Measurements from ENCODE around the gene CFAP52.
"Not testable (repeated sequence)": the region's sequence is repeated elsewhere in the genome, so short reads cannot be mapped to it uniquely, and the experiment has no call there.

Gene CFAP52

DNA sequence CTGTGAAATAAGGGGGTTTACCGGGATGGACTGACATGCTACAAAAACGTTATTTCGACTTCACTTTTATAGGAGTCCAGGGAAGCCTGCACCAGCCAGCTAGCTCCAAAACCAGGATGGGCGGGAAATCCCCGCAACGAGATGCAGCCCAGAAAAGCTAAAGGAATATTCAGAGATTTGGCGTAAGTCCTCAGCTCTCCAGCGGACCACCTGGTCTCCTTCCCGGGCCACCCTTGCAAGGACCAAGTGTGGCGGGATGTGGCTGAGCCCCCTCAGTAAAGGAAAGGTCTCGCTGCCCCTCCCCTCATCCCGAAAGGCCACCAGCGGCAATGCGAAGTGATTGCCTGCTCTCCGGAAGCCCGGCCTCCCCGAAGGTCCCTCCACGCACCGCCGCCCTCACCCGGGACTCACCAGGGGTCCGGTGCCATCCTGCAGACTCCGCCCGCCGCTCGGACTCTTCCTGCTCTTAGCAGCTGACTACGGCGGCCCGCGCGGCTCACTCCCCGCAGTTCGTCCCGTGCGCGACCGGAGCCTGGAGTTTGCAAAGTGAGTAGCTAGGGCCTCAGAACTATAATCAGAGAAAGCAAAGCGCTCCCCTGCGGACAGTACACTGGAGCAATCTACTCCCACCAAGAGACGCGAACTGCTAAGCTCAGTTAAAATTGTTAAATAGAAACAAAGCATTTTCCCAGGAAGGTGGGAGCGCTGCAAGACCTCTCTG is 901 bp upstream of the CFAP52 start, which contains the start of gene STX8:
TSS of gene STX8 (minus strand) at position 440 of the 721 bp plus-strand sequence. CDS start at position 428, 12 bp downstream.
- peak; percentile 79 for DNase-seq

DNA sequence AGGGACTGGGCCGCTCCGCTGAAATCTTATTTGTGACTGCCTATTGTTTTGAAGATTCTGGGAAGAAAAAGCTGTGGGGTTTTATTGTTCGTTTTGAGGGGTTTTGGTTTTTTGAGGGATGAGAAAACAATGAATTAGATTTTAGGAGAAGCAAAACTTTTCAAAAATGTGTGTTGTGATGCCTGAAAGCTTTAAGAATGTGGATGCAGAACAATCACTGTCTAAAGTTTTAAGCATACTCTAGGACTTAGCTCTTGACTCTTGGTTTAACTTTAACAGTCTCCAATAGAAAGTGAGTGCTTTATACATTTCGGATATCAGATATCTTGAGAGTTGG is 899 bp downstream of the CFAP52 start:
- DNase-seq, result no peak

DNA sequence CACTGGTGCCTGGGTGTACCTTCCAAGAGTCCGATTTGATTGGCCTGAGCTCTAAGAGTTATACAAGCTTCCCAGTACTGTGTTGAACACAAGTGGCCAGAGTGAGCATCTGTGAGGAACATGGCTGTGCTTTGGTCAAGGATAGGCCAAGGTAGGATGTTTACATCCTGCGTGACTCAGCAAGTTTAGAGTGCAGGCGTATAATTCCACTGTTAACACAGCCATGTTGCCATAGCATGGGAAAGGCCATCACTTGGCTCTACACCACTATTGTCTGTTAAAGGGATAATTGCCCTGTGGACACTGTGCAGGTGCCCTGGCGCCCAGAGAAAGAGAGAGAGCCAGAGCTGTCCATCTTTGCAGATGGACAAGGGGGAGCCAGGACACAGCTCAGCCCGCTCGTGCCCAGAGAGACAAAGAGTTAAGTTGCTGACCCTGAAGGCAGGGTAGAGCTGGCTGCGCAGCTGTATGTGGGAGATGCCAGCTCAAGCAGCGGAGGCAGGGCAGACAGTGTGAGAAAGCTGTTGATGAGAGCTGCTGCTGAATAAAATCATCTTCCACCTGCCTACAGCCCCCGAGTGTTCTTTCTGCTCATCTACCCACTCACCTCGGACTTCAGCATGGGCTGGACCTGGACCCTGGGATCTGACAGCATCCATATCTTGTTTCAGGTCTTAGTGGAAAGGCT is 11.7 kb downstream of the CFAP52 start:
- DNase-seq, result no peak

DNA sequence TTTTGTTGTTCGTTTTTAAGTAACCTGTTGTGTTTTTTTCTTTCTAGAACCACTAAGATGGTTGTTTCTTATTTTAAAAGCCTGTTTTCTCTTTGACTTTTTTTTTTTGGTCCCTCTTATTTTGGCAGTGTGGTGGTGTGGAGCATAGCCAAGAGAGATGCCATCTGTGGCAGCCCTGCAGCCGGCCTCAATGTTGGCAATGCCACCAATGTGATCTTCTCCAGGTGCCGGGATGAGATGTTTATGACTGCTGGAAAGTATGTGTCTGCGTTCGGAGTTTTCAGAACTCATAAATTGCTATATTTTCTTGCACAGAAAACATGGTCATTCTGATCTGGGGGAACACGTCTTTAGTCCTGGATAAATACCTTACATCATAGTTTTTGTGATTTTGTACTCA is 17.6 kb downstream of the CFAP52 start:
- no peak for DNase-seq

DNA sequence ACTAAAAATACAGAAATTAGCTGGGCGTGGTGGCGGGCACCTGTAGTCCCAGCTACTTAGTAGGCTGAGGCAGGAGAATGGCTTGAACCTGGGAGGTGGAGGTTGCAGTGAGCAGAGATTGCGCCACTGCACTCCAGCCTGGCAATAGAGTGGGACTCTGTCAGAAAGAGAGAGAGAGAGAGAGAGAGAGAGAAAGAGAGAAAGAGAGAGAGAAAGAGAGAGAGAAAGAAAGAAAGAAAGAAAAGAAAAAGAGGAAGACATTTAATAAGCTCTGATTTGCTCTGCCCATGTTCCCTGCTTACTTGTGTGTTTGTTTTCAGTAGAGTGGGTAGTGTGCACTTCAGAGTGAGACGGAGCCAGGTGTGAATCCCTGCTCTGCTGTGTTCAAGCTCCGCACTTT is 21.2 kb downstream of the CFAP52 start:
- DNase-seq, result not testable (repeated sequence)

DNA sequence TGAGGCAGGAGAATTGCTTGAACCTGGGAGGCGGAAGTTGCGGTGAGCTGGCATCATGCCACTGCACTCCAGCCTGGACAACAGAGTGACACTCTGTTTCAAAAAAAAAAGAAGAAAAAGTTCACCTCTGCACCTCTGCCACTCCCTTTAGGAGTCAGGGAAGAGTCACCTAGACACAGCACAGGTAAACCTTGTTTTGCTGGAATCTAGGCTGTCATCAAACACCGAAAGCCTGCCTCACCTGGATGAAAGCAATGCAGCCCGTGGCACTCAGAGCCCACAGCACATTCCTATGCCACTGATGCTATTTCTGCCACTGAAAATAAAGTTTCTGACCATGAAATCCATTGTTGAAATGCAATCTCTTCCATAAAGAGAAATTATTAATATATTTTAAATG is 22.2 kb downstream of the CFAP52 start:
- no peak for DNase-seq

DNA sequence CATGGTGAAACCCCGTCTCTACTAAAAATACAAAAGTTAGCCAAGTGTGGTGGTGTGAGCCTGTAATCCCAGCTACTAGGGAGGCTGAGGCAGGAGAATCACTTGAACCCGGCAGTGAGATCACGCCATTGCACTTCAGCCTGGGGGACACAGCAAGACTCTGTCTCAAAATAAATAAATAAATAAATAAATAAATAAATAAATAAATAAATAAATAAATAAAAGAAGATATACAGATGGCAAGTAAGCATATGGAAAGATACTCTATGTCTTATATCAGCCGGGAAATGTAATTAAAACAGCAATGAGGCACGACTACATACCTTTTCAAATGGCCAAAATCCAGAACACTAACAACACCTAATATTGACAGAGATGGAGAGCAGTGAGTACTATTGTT is 28.1 kb downstream of the CFAP52 start:
- not testable (repeated sequence) for DNase-seq

DNA sequence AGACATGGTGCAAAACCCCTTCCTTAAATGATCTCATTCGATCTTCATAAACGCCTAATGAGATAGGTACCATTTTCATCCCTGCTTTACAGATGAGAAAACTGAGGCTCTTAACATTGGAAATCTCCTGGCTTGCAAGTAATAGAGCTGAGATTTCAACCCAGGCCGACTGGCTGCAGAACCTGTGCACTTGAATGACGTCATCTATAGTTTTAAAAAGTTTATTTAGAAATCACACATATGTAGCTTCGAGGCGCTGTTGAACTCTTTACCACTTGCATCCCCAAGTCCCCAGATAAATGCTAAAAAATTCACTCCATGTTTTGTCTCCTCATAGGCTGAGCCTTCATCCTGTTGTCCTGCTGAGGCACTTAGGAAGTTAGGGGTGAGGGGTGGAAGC is 30.0 kb downstream of the CFAP52 start:
- DNase-seq, result no peak

DNA sequence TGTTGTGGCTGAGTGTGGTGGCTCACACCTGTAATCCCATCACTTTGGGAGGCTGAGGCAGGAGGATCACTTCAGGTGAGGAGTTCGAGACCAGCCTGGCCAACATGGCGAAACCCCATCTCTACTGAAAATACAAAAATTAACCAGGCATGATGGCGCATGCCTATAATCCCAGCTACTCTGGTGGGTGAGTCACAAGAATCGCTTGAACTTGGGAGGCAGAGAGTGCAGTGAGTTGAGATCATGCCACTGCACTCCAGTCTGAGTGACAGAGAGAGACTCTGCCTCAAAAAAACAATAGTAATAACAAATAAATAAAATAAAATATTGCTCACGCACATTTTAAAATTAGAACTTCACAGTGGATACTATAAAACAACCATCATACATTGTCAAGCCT is 30.6 kb downstream of the CFAP52 start:
- DNase-seq, result not testable (repeated sequence)

DNA sequence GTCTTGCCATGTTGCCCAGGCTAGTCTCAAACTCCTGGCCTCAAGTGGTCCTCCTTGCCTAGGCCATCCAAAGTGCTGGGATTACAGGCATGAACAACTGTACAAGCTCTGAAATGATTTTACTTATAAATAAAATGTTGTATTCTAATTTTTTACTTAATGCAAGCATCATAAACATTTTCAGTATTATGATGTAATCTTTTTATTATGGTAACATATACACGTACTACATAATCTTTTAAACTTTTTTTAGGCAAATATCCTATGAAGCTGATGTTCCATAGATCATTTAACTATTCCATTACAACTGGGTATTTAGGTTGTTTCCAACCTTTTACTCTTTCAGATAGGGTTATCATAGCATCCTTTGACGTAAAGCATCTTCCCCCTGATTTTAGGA is 35.1 kb downstream of the CFAP52 start:
- DNase-seq, result no peak

DNA sequence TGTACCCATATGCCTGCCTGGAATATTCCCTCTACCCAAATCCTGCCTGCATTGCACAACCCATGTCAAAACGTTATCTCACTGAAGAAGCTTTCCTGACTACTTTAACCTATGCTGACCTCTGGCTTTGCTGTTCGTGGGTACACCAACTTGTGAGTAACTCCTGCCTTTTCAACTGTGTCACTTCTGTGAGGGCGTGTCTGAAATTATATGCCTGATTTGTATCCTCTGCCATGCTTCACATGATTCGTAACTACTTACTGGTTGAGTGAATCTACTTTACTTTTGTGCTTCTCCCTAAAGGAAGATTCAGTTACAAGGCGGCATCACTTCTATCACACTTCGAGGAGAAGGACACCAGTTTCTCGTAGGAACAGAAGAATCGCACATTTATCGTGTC is 35.6 kb downstream of the CFAP52 start:
- no peak for DNase-seq

DNA sequence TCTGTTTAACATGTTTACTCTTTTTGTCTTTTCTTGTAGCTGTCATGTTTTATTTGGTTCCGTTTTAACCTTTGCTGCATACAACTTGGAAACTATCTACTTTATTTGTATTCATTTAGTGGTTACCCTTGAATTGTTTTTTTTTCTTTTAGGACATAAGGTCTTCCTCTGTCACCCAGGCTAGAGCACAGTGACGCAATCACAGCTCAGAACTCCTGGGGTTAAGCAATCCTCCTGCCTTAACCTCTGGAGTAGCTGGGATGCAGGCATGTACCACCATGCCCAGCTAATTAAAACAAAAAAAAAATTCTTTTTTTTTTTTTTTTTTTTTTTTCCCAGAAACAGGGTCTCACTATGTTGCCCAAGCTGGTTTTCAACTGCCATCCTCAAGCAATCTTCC is 39.0 kb downstream of the CFAP52 start:
- DNase-seq, result no peak

DNA sequence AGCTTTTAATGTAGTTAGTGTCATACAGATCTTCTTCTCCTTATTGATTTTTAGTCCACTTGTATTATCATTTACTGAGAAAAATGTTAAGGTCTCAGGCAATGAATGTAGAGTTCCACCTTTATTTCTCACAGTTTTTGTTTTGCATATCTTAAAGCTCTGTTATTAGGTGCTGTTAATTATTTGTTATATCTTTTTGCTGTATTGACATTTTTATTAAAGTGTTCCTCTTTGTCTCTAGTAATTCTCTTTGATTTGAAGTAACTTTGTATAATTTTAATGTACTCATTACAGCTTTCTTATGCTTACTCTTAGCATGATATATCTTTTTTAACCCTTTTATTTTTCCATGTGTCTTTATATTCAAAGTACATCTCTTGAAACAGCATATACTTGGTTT is 46.5 kb downstream of the CFAP52 start:
- no peak for DNase-seq

DNA sequence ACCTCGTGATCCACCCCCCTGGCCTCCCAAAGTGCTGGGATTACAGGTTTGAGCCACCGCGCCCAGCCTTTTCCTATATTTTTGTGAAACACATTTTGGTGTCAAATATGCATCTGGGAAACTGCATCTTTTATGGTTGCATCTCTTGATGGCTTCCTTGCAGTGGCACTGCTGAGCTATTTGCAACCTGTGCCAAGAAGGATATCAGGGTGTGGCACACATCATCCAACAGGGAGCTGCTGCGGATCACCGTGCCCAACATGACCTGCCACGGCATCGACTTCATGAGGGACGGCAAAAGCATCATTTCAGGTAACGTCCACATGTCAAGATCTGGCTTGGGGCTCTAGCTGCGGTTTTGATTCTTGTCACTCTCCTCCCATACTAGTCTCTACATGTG is 52.1 kb downstream of the CFAP52 start:
- DNase-seq, result no peak

DNA sequence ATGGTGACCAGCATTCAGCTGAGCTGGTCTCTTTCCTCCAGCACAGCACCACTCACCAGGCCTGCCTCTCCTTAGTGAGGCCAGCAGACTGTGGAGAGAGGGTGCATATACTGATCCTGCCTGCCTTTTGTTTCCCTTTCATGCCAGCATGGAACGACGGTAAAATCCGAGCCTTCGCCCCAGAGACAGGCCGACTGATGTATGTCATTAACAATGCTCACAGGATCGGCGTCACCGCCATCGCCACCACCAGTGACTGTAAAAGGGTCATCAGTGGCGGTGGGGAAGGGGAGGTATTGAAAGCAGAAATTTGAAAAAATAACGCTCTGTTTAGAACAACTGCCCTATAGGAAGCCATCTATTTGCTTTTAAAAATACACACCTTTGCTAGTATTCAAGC is 56.3 kb downstream of the CFAP52 start:
- no peak for DNase-seq

DNA sequence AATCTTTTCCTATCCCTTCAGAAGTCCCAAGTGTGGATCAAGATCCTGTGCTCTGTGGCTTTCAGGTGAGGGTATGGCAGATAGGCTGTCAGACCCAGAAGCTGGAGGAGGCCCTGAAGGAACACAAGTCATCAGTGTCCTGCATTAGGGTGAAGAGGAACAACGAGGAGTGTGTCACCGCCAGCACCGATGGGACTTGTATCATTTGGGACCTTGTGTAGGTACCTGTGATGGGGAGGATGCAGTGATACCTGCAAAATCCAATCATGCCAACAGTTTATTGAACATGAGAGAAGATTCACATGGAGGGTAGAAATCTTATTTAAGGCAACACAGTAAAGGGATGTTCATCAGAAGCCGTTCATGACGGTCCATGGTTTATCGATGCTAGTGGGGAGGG is 58.9 kb downstream of the CFAP52 start:
- DNase-seq, result no peak

DNA sequence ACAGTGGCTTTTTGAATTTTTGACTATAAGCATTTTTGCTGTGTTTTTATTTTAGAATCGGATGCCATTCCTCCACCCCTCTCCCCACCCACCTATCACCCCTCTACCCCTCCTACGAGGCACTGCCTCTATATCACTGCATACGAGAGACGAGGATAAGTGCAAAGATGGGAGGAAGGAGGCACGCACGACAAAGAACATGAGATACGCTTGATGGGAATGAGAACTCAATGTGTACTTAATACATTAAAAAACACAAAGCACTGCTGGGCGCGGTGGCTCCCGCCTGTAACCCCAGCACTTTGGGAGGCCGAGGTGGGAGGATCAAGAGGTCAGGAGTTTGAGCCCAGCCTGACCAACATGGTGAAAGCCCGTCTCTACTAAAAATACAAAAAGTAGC is 60.1 kb downstream of the CFAP52 start:
- DNase-seq, result no peak

DNA sequence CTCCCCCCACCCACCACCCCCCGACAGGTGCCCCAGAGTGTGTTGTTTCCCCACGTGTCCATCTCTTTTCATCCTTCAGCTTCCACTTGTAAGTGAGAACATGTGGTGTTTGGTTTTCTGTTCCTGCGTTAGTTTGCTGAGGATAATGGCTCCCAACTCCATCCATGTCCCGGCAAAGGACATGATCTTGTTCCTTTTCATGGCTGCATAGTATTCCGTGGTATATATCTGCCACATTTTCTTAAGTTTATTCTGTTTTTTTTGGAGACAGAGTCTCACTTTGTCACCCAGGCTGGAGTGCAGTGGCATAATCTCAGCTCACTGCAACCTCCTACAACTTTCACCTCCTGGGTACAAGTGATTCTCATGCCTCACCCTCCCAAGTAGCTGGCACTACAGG is 63.9 kb downstream of the CFAP52 start:
- DNase-seq, result not testable (repeated sequence)

DNA sequence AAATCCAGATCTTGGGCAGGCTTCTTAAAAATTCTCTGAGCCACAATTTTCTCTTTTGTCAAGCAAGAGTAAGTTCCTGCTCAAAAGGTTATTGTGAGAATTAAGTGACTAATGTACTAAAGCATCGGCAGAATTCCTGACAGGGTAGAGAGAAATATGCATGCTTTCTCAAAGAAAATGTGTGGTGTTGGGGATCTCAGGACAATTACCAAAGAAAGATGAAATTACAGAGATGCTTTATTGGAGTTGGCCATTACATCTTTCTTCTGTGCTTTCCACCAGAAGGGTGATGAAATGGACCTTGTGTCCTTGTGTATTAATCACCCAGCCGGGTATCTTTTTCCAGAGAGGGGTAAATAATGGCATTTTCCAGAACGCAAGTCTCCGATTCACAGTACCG is 67.2 kb downstream of the CFAP52 start:
- no peak for DNase-seq

DNA sequence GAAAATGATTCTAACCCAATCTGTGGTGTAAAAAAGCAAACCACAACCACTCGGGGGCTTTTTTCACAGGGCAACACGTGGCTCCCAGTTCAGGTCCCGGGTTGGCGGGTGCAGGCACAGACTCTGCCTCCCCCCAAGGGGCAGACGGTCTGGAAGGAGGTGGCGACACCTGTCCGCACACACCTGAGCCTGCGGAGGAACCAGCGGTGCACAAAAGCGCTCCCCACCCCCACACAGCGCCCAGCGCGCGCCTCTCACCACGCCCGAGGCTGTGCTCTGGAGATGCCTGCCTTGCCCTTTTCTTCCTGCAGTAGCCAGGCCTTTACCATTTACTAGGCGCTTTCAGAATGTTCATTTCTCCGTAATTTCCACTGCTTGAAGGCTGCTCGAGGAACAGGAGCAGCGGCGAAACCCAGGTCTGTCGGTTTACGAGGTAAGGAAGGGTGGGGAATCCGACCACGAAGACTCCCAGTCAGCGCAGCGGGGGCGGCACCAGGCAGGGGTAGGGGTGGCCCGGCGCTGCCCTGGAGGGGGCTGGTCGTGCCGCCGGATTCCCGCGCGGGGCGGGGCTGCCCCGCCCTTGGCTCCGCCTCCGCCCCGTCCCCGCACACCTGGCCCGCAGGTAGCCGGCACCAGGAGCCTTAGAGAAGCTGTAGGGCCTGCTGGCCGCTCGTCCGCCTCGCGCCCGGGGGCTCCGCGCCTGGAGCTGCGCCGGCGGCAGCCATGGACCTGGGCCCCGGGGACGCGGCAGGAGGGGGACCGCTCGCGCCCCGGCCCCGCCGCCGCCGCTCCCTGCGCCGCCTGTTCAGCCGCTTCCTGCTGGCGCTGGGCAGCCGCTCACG is 68.7 kb downstream of the CFAP52 start, which contains the start of gene USP43:
TSS of gene USP43 (plus strand) at position 608 of the 842 bp plus-strand sequence. CDS start at position 724, 116 bp downstream.
- no peak for DNase-seq

DNA sequence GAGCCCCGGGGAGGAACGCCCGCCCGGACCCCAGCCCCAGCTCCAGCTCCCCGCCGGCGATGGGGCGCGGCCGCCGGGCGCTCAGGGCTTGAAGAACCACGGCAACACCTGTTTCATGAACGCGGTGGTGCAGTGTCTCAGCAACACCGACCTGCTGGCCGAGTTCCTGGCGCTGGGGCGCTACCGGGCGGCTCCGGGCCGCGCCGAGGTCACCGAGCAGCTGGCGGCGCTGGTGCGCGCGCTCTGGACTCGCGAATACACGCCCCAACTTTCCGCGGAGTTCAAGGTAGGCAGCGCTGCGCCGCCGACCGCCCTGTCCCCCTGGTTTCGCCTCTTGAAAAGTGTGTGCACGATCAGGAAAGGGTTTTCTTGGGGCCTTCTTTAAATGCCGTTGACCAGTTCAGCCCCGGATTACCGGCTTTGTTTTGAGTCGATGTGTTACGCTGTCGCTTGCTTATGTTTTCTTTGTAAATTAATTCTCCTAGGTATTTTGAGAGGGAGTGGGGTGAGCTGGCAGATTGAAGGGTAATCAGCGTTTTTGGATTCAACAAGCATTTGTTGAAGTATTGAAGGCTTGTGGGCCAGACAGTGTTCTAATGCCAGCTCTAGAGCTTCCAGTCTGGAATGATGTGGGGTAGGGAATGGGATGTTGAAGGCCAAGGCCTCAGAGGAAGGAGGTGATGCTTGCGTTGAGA is 69.6 kb downstream of the CFAP52 start:
- no peak for DNase-seq

DNA sequence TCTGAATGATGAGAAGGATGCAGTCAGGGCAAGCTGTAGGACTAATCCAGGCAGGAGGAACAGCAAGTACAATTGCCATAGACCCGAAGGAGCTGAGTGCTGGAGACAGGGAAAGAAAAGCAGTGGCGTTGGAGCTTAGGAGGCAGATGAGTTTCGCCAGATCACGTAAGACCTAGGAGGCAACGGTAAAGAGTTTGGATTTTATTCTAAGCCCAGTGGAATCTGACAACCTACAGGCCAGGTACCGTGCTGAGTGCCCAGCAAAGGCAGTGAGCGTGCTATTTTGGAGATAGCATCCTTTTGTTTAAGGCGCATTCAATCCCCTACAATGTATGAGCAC is 70.1 kb downstream of the CFAP52 start:
- no peak for DNase-seq

DNA sequence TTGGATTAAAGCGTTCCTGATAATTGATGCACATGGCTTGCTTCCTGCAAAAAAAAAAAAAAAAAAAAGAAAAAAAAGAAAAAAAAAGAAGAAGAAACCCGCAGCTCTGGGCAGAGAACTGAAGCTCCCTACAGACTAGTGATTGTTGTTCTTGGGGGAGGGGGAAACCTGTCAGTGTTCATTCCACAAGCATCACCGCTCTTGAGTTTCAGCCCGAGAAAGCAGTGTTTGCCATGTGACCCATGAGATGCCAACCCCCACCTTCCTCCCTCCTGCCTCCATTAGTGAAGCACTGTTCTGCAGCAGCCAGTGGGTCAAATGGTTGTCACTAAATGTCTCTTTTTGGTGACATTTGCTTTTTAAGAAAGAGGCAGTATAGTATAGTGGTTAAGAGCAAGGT is 70.6 kb downstream of the CFAP52 start:
- no peak for DNase-seq
